Keratinocyte (primary cell): ENCODE measurements around the gene RBFOX1. TPM values are rescaled to one million over a fixed set of nuclear protein-coding genes. Genes with fewer than 3 reads are reported as not detected.

Experiments
- DNase-seq: peaks from one replicate; pipeline ENCODE4 v3.0.0-alpha.2; 2011; ENCODE audit warnings: low read depth, missing footprints, low spot score
- FAIRE-seq: peaks from 2 replicates; lab custom pipeline; 2011; peaks lifted over from hg19 to GRCh38; lab: Jason Lieb, UNC
- H2AFZ ChIP-seq: 2 replicates; pipeline ENCODE4 v1.6.0; 2012; ENCODE audit warnings: low read length, control low read depth, inconsistent platforms; ENCODE audit not compliant: control insufficient read depth
- H3K27ac ChIP-seq: 2 replicates; pipeline ENCODE4 v1.5.1; 2011; ENCODE audit warnings: low read length; ENCODE audit not compliant: control insufficient read depth, insufficient read depth
- H3K27me3 ChIP-seq: 3 replicates; pipeline ENCODE4 v1.6.0; 2011; ENCODE audit warnings: low read length; ENCODE audit not compliant: control insufficient read depth, insufficient read depth; ENCODE audit errors: extremely low read depth
- H3K36me3 ChIP-seq, 2 experiments: 2 replicates in 1 of 2; 3 replicates in 1 of 2; pipeline ENCODE4 v1.5.1; 2011; ENCODE audit warnings: low read length in 2 of 2, mild to moderate bottlenecking in 1 of 2; ENCODE audit not compliant: control insufficient read depth in 2 of 2, insufficient read depth in 2 of 2; ENCODE audit errors: extremely low read depth in 1 of 2
- H3K4me1 ChIP-seq: 3 replicates; pipeline ENCODE4 v1.5.1; 2011; ENCODE audit warnings: low read length; ENCODE audit not compliant: control insufficient read depth, insufficient read depth; ENCODE audit errors: extremely low read depth
- H3K4me2 ChIP-seq: 3 replicates; pipeline ENCODE4 v1.6.0; 2011; ENCODE audit warnings: low read depth, low read length; ENCODE audit not compliant: control insufficient read depth, insufficient read depth; ENCODE audit errors: extremely low read depth
- H3K4me3 ChIP-seq, 3 experiments: fragments of 200-600 bp in 1 of 3; sonication (generic) in 1 of 3; 2 replicates in 2 of 3; 3 replicates in 1 of 3; pipeline ENCODE4 v1.5.1; 2011 to 2016; ENCODE audit warnings: low read length in 3 of 3, mild to moderate bottlenecking in 3 of 3, control low read depth in 2 of 3, inconsistent platforms in 1 of 3, low read depth in 1 of 3, mixed read lengths in 1 of 3, mixed run types in 1 of 3, moderate library complexity in 1 of 3; ENCODE audit not compliant: control insufficient read depth in 2 of 3, insufficient read depth in 2 of 3; ENCODE audit errors: extremely low read depth in 1 of 3
- H3K79me2 ChIP-seq: 2 replicates; pipeline ENCODE4 v1.6.0; 2012; ENCODE audit warnings: low read length; ENCODE audit not compliant: control insufficient read depth, insufficient read depth
- H3K9ac ChIP-seq: 3 replicates; pipeline ENCODE4 v1.6.0; 2011; ENCODE audit warnings: low read length; ENCODE audit not compliant: control insufficient read depth, insufficient read depth; ENCODE audit errors: extremely low read depth
- H3K9me1 ChIP-seq: 3 replicates; pipeline ENCODE4 v1.6.0; 2011; ENCODE audit warnings: low read length; ENCODE audit not compliant: control insufficient read depth, insufficient read depth; ENCODE audit errors: extremely low read depth
- H3K9me3 ChIP-seq: 2 replicates; pipeline ENCODE4 v1.5.1; 2012; ENCODE audit warnings: low read depth, low read length; ENCODE audit not compliant: control insufficient read depth
- H4K20me1 ChIP-seq: 3 replicates; pipeline ENCODE4 v1.6.0; 2011; ENCODE audit warnings: low read length; ENCODE audit not compliant: control insufficient read depth, insufficient read depth; ENCODE audit errors: extremely low read depth
- CTCF ChIP-seq, 3 experiments: IDR thresholded peaks in 1 of 3; conservative IDR thresholded peaks in 1 of 3; optimal IDR thresholded peaks in 1 of 3; 2 replicates in 2 of 3; 3 replicates in 1 of 3; pipeline versions ENCODE3 to v1.5.1; 2011; ENCODE audit warnings: low read length in 3 of 3, mild to moderate bottlenecking in 3 of 3, moderate library complexity in 2 of 3, control low read depth in 1 of 3, inconsistent platforms in 1 of 3; ENCODE audit not compliant: insufficient read depth in 2 of 3; ENCODE audit errors: extremely low read depth in 1 of 3
- EZH2 ChIP-seq: IDR thresholded peaks from one replicate; pipeline ENCODE4 v1.6.1; 2012; ENCODE audit warnings: inconsistent platforms, mild to moderate bottlenecking, low read length, moderate library complexity
- dilution Hi-C: fragments of 300-500 bp; cut with MboI; formaldehyde crosslinking; loops from one replicate; pipeline ENCODE4 v1.7.0; 2020; ENCODE audit warnings: low sequenced_read_pairs; ENCODE audit not compliant: extremely low pct_ligation_motif_present
- polyA plus RNA-seq, 5 experiments: library from polyadenylated mRNA; depleted of rRNA in 3 of 5; stranded (reverse) in 3 of 5; stranded (forward) in 1 of 5; unstranded in 1 of 5; fragments of >200 nt; gene quantifications; 1 replicate in 1 of 5; 2 replicates in 3 of 5; 3 replicates in 1 of 5; pipeline versions ENCODE4 v1.2.1 to v1.2.3, GENCODE V29; 2011 to 2012; ENCODE audit warnings: missing spikeins in 2 of 5, low read depth in 1 of 5, low replicate concordance in 1 of 5

The RBFOX1 gene
- polyA plus RNA-seq, 1 donor (not counting 4 experiments of a cell fraction or from before 2014, with no cell fraction given), result not detected

- Histone ChIP-seq H4K20me1 (no peaks in the 10 kb centered on the region), H3K4me2 (no peak overlapping the region), H3K4me1 (no peaks in the 10 kb centered on the region), H3K27me3 (no peaks in the 10 kb centered on the region), H3K79me2 (no peaks in the 10 kb centered on the region), H3K9me3 (no peaks in the 10 kb centered on the region), H3K9ac (no peak overlapping the region), H2AFZ (no peak overlapping the region), H3K36me3 (no peaks in the 10 kb centered on the region), H3K27ac (no peak overlapping the region), H3K4me3 (no peak overlapping the region), H3K9me1 (no peaks in the 10 kb centered on the region)
- no peak for FAIRE-seq
- no peak for TF ChIP-seq EZH2
- no peak for TF ChIP-seq CTCF (optimal IDR thresholded peaks at IDR 0.05 in 1 of 3, IDR thresholded peaks at IDR 0.05 in 1 of 3, conservative IDR thresholded peaks at IDR 0.05 in 1 of 3; ENCODE audit: extremely low read depth in 1 of 3, insufficient read depth in 2 of 3, low read length in 3 of 3)
- DNase-seq, result no peak
- dilution Hi-C loops, result no loop called here
Observed at GRCh38 chr16:7506363-7506762, 173.7 kb downstream of the RBFOX1 start.

- no peak for FAIRE-seq
- TF ChIP-seq CTCF (optimal IDR thresholded peaks at IDR 0.05 in 1 of 3, IDR thresholded peaks at IDR 0.05 in 1 of 3, conservative IDR thresholded peaks at IDR 0.05 in 1 of 3; ENCODE audit: extremely low read depth in 1 of 3, insufficient read depth in 2 of 3, low read length in 3 of 3) (no peak), EZH2 (no peak)
Observed at GRCh38 chr16:7508656-7509055, 176.0 kb downstream of the RBFOX1 start.

More at GRCh38 chr16:7508656-7509055, 176.0 kb downstream of the RBFOX1 start:
- Histone ChIP-seq H3K9me3 (peaks cover 2% of the 10 kb centered on the region), H3K4me2 (no peak overlapping the region), H3K36me3 (no peaks in the 10 kb centered on the region), H3K9ac (no peak overlapping the region), H3K27ac (no peak overlapping the region), H2AFZ (no peak overlapping the region), H3K27me3 (no peaks in the 10 kb centered on the region), H4K20me1 (no peaks in the 10 kb centered on the region), H3K9me1 (no peaks in the 10 kb centered on the region), H3K4me1 (no peaks in the 10 kb centered on the region), H3K79me2 (no peaks in the 10 kb centered on the region), H3K4me3 (no peak overlapping the region)
- no peak for DNase-seq
- dilution Hi-C loops, result no loop called here
